HFF-Myc (cell line): ENCODE results near the gene CDK6.

Source experiments
- DNase-seq: peaks from one replicate; pipeline ENCODE4 v3.0.0-alpha.2; 2011; ENCODE audit warnings: low read depth; ENCODE audit errors: extremely low read depth
- H3K4me3 ChIP-seq: replicated peaks from 2 replicates; pipeline ENCODE4 v1.5.1; 2011; ENCODE audit warnings: low read depth, mild to moderate bottlenecking, control low read depth, low read length
- CTCF ChIP-seq: IDR thresholded peaks from 2 replicates; pipeline ENCODE4 v1.5.1; 2012; ENCODE audit warnings: mild to moderate bottlenecking, low read depth, low read length, control low read depth; ENCODE audit errors: missing control alignments

CDK6 gene

DNA sequence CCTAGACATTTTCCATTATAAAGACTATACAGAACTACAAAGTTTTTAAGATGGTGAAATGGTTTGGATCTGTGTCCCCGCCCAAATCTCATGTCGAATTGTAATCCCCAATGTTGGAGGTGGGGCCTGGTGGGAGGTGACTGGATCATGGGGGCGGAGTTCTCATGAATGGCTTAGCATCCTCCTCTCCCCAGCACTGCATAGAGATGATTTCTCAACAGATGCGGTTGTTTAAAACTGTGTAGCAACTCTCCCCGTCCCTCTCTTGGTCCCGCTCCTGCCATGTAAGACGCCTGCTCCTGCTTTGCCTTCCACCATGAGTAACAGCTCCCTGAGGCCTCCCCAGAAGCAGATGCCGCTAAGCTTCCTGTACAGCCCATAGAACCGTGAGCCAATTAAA lies 247.8 kb downstream of the CDK6 start:
- TF ChIP-seq CTCF, result no peak
- DNase-seq, result no peak
- peak overlapping the region; percentile 90 for H3K4me3 ChIP-seq

GRCh38 chr7:92586841-92587240 lies 249.5 kb downstream of the CDK6 start:
- DNase-seq, result no peak
- no peak overlapping the region for H3K4me3 ChIP-seq
- no peak for TF ChIP-seq CTCF

GRCh38 chr7:92586403-92586802 lies 250.0 kb downstream of the CDK6 start:
- no peak for TF ChIP-seq CTCF
- no peak overlapping the region for H3K4me3 ChIP-seq
- no peak for DNase-seq

DNA sequence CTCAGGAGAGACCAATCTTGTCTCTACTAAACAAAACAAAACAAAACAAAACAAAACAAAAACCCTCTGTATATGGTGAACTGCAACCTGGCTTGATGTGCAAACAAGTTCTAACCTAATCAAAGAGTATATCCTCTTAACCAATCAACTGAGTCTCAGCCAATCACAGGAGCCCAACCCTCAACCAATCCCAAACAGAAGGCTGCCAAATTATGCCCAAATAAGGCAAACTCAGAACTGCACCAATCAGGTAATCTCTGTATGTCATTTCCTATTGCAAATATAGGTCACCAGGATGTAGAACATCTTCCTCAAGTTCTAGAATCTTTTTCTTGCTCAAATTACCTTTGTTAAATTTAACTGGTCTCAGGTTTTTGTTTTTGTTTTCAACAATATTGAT lies 251.4 kb downstream of the CDK6 start:
- no peak for TF ChIP-seq CTCF
- no peak overlapping the region for H3K4me3 ChIP-seq
- DNase-seq, result no peak

GRCh38 chr7:92582948-92583347 lies 253.4 kb downstream of the CDK6 start:
- DNase-seq, result no peak
- no peak for TF ChIP-seq CTCF
- no peak overlapping the region for H3K4me3 ChIP-seq

DNA sequence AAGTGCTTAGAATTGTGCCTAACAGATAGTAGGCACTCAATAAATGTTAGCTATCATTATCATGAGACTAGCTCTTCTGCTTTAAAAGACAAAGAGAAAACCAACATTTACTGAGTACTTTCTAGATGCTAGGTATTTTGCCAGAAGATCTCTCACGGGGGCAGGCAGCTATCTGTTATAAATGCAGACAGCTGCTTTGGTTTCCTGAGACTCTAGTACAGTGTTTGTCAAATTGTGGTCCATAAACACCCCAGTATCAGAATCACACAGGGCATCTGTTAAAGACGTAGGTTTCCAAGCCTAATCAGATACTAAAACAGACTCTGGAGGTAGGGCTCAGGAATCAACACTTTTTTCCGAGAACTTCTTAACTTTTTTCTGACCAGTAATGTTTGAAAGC lies 260.1 kb downstream of the CDK6 start:
- no peak for TF ChIP-seq CTCF
- no peak overlapping the region for H3K4me3 ChIP-seq
- no peak for DNase-seq

DNA sequence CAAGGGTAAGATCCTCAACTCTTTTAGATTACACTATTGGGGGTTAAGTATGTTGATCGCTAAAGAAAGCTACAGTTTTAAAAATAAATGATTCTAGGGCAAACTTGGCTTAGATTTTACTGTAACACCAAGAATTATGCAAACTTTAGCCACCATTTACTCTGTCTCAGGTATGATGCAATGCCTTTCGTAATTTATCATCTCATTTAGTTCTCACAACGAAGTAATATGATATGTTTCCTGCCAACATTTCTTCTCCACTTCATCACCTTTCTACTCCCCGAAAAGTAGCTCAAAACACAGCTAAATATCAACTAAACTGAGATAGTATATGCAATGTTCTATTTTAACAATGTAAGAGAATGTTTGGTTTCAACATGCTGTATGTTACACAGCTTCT lies 267.2 kb downstream of the CDK6 start:
- TF ChIP-seq CTCF, result no peak
- DNase-seq, result no peak
- H3K4me3 ChIP-seq, result no peak overlapping the region
